H9 (cell line): ENCODE results near the gene HES6. TPM values are rescaled to one million over a fixed set of nuclear protein-coding genes. Genes with fewer than 3 reads are reported as not detected.

ENCODE experiments used
- DNase-seq: peaks from one replicate; pipeline ENCODE4 v3.0.0-alpha.2; 2017
- H2AFZ ChIP-seq: one replicate; pipeline ENCODE4 v1.6.1; 2013; ENCODE audit warnings: mild to moderate bottlenecking, low read length, control low read depth, moderate library complexity
- H2AK5ac ChIP-seq: 2 replicates; pipeline ENCODE4 v1.6.1; 2013; ENCODE audit warnings: low read length, control low read depth, mixed read lengths; ENCODE audit not compliant: insufficient read length
- H2BK120ac ChIP-seq: one replicate; pipeline ENCODE4 v1.6.1; 2013; ENCODE audit warnings: low read depth, mild to moderate bottlenecking, low read length, control low read depth, inconsistent platforms; ENCODE audit not compliant: poor library complexity, severe bottlenecking
- H2BK12ac ChIP-seq: 2 replicates; pipeline ENCODE4 v1.6.1; 2013; ENCODE audit warnings: low read length, control low read depth, mixed read lengths, low read depth; ENCODE audit not compliant: insufficient read length
- H2BK15ac ChIP-seq: 2 replicates; pipeline ENCODE4 v1.6.1; 2013; ENCODE audit warnings: low read depth, low read length, control low read depth
- H2BK20ac ChIP-seq: one replicate; pipeline ENCODE4 v1.6.1; 2013; ENCODE audit warnings: low read depth, mild to moderate bottlenecking, low read length, control low read depth, inconsistent platforms; ENCODE audit not compliant: poor library complexity, severe bottlenecking
- H2BK5ac ChIP-seq: 2 replicates; pipeline ENCODE4 v1.6.1; 2013; ENCODE audit warnings: low read length, control low read depth, mixed read lengths; ENCODE audit not compliant: insufficient read length
- H3K14ac ChIP-seq: 2 replicates; pipeline ENCODE4 v1.6.1; 2013; ENCODE audit warnings: low read length, control low read depth; ENCODE audit not compliant: insufficient read depth
- H3K18ac ChIP-seq: 2 replicates; pipeline ENCODE4 v1.6.1; 2013; ENCODE audit warnings: low read depth, mild to moderate bottlenecking, mixed read lengths, low read length, control low read depth; ENCODE audit not compliant: insufficient read length
- H3K23ac ChIP-seq: 2 replicates; pipeline ENCODE4 v1.6.1; 2013; ENCODE audit warnings: low read length, control low read depth, mixed read lengths, low read depth; ENCODE audit not compliant: insufficient read length
- H3K23me2 ChIP-seq: 2 replicates; pipeline ENCODE4 v1.6.1; 2013; ENCODE audit warnings: low read depth, mild to moderate bottlenecking, mixed read lengths, low read length, control low read depth; ENCODE audit not compliant: insufficient read length, poor library complexity, severe bottlenecking
- H3K27ac ChIP-seq: 2 replicates; pipeline ENCODE4 v1.5.1; 2013; ENCODE audit warnings: low read length, control low read depth, mixed read lengths, low read depth; ENCODE audit not compliant: insufficient read length
- H3K27me3 ChIP-seq: 2 replicates; pipeline ENCODE4 v1.6.1; 2013; ENCODE audit warnings: low read length, control low read depth, inconsistent platforms; ENCODE audit not compliant: insufficient read depth
- H3K4ac ChIP-seq: 2 replicates; pipeline ENCODE4 v1.6.1; 2013; ENCODE audit warnings: low read depth, mild to moderate bottlenecking, control low read depth, inconsistent platforms, low read length, moderate library complexity
- H3K4me1 ChIP-seq: 2 replicates; pipeline ENCODE4 v1.6.1; 2013; ENCODE audit warnings: low read length, control low read depth, inconsistent platforms; ENCODE audit not compliant: insufficient read depth
- H3K4me2 ChIP-seq: 2 replicates; pipeline ENCODE4 v1.6.1; 2013; ENCODE audit warnings: low read length, control low read depth, mixed read lengths; ENCODE audit not compliant: insufficient read length, insufficient read depth
- H3K56ac ChIP-seq: 2 replicates; pipeline ENCODE4 v1.6.1; 2013; ENCODE audit warnings: low read depth, mild to moderate bottlenecking, mixed read lengths, low read length, control low read depth; ENCODE audit not compliant: insufficient read length
- H3K79me1 ChIP-seq: 2 replicates; pipeline ENCODE4 v1.6.1; 2013; ENCODE audit warnings: low read depth, mild to moderate bottlenecking, moderate library complexity, low read length, control low read depth, inconsistent platforms; ENCODE audit not compliant: insufficient read depth, poor library complexity, severe bottlenecking
- H3K79me2 ChIP-seq: 2 replicates; pipeline ENCODE4 v1.6.1; 2013; ENCODE audit warnings: low read length, control low read depth, inconsistent platforms; ENCODE audit not compliant: insufficient read depth
- H3K9ac ChIP-seq: 2 replicates; pipeline ENCODE4 v1.6.1; 2013; ENCODE audit warnings: low read length, control low read depth, mixed read lengths; ENCODE audit not compliant: insufficient read length; ENCODE audit errors: extremely low read depth
- H3K9me3 ChIP-seq: one replicate; pipeline ENCODE4 v1.6.1; 2013; ENCODE audit warnings: low read depth, low read length, inconsistent platforms; ENCODE audit not compliant: control insufficient read depth
- H3T11ph ChIP-seq: one replicate; pipeline ENCODE4 v1.6.1; 2013; ENCODE audit warnings: mild to moderate bottlenecking, low read length, control low read depth, inconsistent platforms
- H4K20me1 ChIP-seq: one replicate; pipeline ENCODE4 v1.6.1; 2013; ENCODE audit not compliant: control insufficient read depth, insufficient read length, insufficient read depth
- H4K5ac ChIP-seq: 2 replicates; pipeline ENCODE4 v1.6.1; 2013; ENCODE audit warnings: low read depth, mild to moderate bottlenecking, mixed read lengths, low read length, control low read depth; ENCODE audit not compliant: insufficient read length
- H4K8ac ChIP-seq: replicated peaks from 2 replicates; pipeline ENCODE4 v1.6.1; 2013; ENCODE audit warnings: low read length, control low read depth, mixed read lengths, low read depth; ENCODE audit not compliant: insufficient read length
- H4K91ac ChIP-seq: 2 replicates; pipeline ENCODE4 v1.6.1; 2013; ENCODE audit warnings: low read depth, mild to moderate bottlenecking, moderate library complexity, mixed read lengths, low read length, control low read depth; ENCODE audit not compliant: insufficient read length
- H3K27ac Mint-ChIP-seq, 3 experiments: 2 replicates in 2 of 3; 3 replicates in 1 of 3; pipeline ENCODE4 v1.8.0; 2020 to 2021; ENCODE audit warnings: mixed read lengths in 3 of 3, mild to moderate bottlenecking in 1 of 3, moderate library complexity in 1 of 3
- H3K27me3 Mint-ChIP-seq: 2 replicates; pipeline ENCODE4 v1.8.0; 2021; ENCODE audit warnings: low read depth, mild to moderate bottlenecking, moderate library complexity, mixed read lengths
- H3K36me3 Mint-ChIP-seq, 3 experiments: 2 replicates in 2 of 3; 3 replicates in 1 of 3; pipeline ENCODE4 v1.8.0; 2020 to 2021; ENCODE audit warnings: low read depth in 3 of 3, mixed read lengths in 3 of 3; ENCODE audit not compliant: insufficient read depth in 1 of 3
- H3K4me1 Mint-ChIP-seq, 2 experiments: 2 replicates each; pipeline ENCODE4 v1.8.0; 2020; ENCODE audit warnings: mixed read lengths in 2 of 2
- H3K4me3 Mint-ChIP-seq, 2 experiments: 2 replicates in 1 of 2; 3 replicates in 1 of 2; pipeline ENCODE4 v1.8.0; 2020 to 2021; ENCODE audit warnings: mild to moderate bottlenecking in 2 of 2, mixed read lengths in 2 of 2, moderate library complexity in 1 of 2
- H3K9me3 Mint-ChIP-seq, 2 experiments: 2 replicates in 1 of 2; 3 replicates in 1 of 2; pipeline ENCODE4 v1.8.0; 2020; ENCODE audit warnings: mild to moderate bottlenecking in 2 of 2, mixed read lengths in 2 of 2, moderate library complexity in 1 of 2
- CTCF ChIP-seq: fragments of 200-600 bp; sonication (generic); conservative IDR thresholded peaks from 3 replicates; pipeline ENCODE4 v1.8.0; 2021; ENCODE audit warnings: antibody characterized with exemption, mild to moderate bottlenecking
- WGBS: extraction: QIAGEN DNeasy Blood & Tissue Kit; methylation state at CpG from one replicate; pipeline ENCODE4 v1.1.7; 2013; ENCODE audit warnings: missing lambda C conversion rate, low lambda C conversion rate, mixed read lengths; ENCODE audit not compliant: insufficient read length; ENCODE audit errors: extremely low coverage; 5-methylcytosine and 5-hydroxymethylcytosine counted together
- total RNA-seq: library from RNA; stranded (reverse); gene quantifications from 2 replicates; pipeline ENCODE4 v1.2.1, GENCODE V29; 2021

Gene HES6
- total RNA-seq, 1 experiment from 2014 or later: 27.1 TPM

- Histone ChIP-seq H2BK12ac (no peak overlapping the region), H3K9ac (no peak overlapping the region), H3K79me1 (no peaks in the 10 kb centered on the region), H3T11ph (no peak overlapping the region), H2AK5ac (no peak overlapping the region), H2BK15ac (no peak overlapping the region), H3K9me3 (no peaks in the 10 kb centered on the region), H3K23me2 (no peaks in the 10 kb centered on the region), H4K20me1 (no peaks in the 10 kb centered on the region), H3K4me1 (no peaks in the 10 kb centered on the region), H3K4me2 (no peak overlapping the region), H3K14ac (no peak overlapping the region), H3K23ac (no peak overlapping the region), H3K4ac (no peak overlapping the region), H3K27ac (no peak overlapping the region), H2BK5ac (no peak overlapping the region), H3K79me2 (no peaks in the 10 kb centered on the region), H4K91ac (no peak overlapping the region), H2BK20ac (no peak overlapping the region), H3K56ac (no peak overlapping the region), H3K27me3 (no peaks in the 10 kb centered on the region), H4K8ac (no peak overlapping the region), H2BK120ac (no peak overlapping the region), H3K18ac (no peak overlapping the region), H2AFZ (no peak overlapping the region), H4K5ac (no peak overlapping the region)
- H3K4me3 Mint-ChIP-seq: no peak overlapping the region
- DNase-seq: no peak
- H3K9me3 Mint-ChIP-seq: no peaks in the 10 kb centered on the region
- no peak overlapping the region for H3K27ac Mint-ChIP-seq
- no peaks in the 10 kb centered on the region for H3K27me3 Mint-ChIP-seq
- TF ChIP-seq CTCF: no peak
- no CpG with 5 or more reads among the region's 15 CpGs for WGBS
- peaks cover 2 to 3% of the 10 kb centered on the region in 2 experiments for H3K4me1 Mint-ChIP-seq
- peaks cover 6 to 29% (median 23%) of the 10 kb centered on the region in 3 experiments; a peak in 6 of 7 replicates for H3K36me3 Mint-ChIP-seq
These were observed 18.2 kb upstream of the HES6 start for GRCh38 chr2:238257786-238258700.
